SH-SY5Y (cell line): ENCODE results near the gene FGGY.

Experiments
- GATA2 ChIP-seq: IDR thresholded peaks from 2 replicates; pipeline ENCODE4 v1.6.1; 2011; ENCODE audit warnings: mild to moderate bottlenecking, low read depth, low read length
- GATA3 ChIP-seq: IDR thresholded peaks from 2 replicates; pipeline ENCODE4 v1.6.1; 2011; ENCODE audit warnings: low read depth, mild to moderate bottlenecking, low read length, moderate library complexity

FGGY gene

GRCh38 chr1:59638231-59638711, 341.4 kb downstream of the FGGY start:
- TF ChIP-seq GATA3: no peak
- no peak for TF ChIP-seq GATA2

GRCh38 chr1:59639266-59639665, 342.4 kb downstream of the FGGY start:
- TF ChIP-seq GATA2 (no peak), GATA3 (no peak)

- TF ChIP-seq GATA3 (no peak), GATA2 (no peak)
Observed at GRCh38 chr1:59640851-59641250, 344.0 kb downstream of the FGGY start.

GRCh38 chr1:59641836-59642235, 344.9 kb downstream of the FGGY start:
- no peak for TF ChIP-seq GATA2
- no peak for TF ChIP-seq GATA3

GRCh38 chr1:59643526-59643925, 346.6 kb downstream of the FGGY start:
- TF ChIP-seq GATA3 (no peak), GATA2 (no peak)

- TF ChIP-seq GATA3: no peak
- TF ChIP-seq GATA2: peak; percentile 45
Observed at GRCh38 chr1:59645893-59646292, 349.0 kb downstream of the FGGY start.

GRCh38 chr1:59653968-59654367, 357.1 kb downstream of the FGGY start:
- TF ChIP-seq GATA3: no peak
- TF ChIP-seq GATA2: no peak

- TF ChIP-seq GATA2 (no peak), GATA3 (no peak)
Observed at GRCh38 chr1:59657873-59658465, 361.1 kb downstream of the FGGY start.

- TF ChIP-seq GATA2 (no peak), GATA3 (no peak)
Observed at GRCh38 chr1:59664166-59664565, 367.3 kb downstream of the FGGY start.

GRCh38 chr1:59666106-59666505, 369.2 kb downstream of the FGGY start:
- TF ChIP-seq GATA3: no peak
- TF ChIP-seq GATA2: no peak

- TF ChIP-seq GATA2 (no peak), GATA3 (no peak)
Observed at GRCh38 chr1:59667020-59667419, 370.1 kb downstream of the FGGY start.

- TF ChIP-seq GATA3 (no peak), GATA2 (no peak)
Observed at GRCh38 chr1:59669752-59670312, 372.9 kb downstream of the FGGY start.

- no peak for TF ChIP-seq GATA2
- no peak for TF ChIP-seq GATA3
Observed at GRCh38 chr1:59670662-59671061, 373.8 kb downstream of the FGGY start.

GRCh38 chr1:59671066-59671952, 374.4 kb downstream of the FGGY start:
- TF ChIP-seq GATA3: no peak
- TF ChIP-seq GATA2: no peak

- TF ChIP-seq GATA2 (no peak), GATA3 (no peak)
Observed at GRCh38 chr1:59671953-59672305, 375.0 kb downstream of the FGGY start.
